OCI-LY7 (cell line): ENCODE results near the gene SLMAP. TPM values are rescaled to one million over a fixed set of nuclear protein-coding genes. Genes with fewer than 3 reads are reported as not detected.

Experiments
- Bru-seq: library from RNA; stranded (reverse); fragments of 400-500 nt; gene quantifications from one replicate; lab custom pipeline; 2021; lab: Mats Ljungman, UMichigan
- BruChase-seq, 2 experiments: library from RNA; stranded (reverse); fragments of 400-500 nt; gene quantifications; one replicate each; lab custom pipeline; 2021; lab: Mats Ljungman, UMichigan
- BruUV-seq: library from RNA; stranded (reverse); fragments of 400-500 nt; replicated peaks from 2 replicates; lab custom pipeline; 2021; lab: Mats Ljungman, UMichigan
- CTCF ChIA-PET: fragments of 300-600 bp; sonication (Branson Sonifier 250); formaldehyde crosslinking; loops from one replicate; lab custom pipeline; 2022; ENCODE audit warnings: antibody characterized with exemption; ENCODE audit not compliant: unreplicated experiment; lab: Charles Lee
- POLR2A ChIA-PET: fragments of 300-600 bp; sonication (Branson Sonifier 250); formaldehyde crosslinking; loops from one replicate; lab custom pipeline; 2022; ENCODE audit warnings: antibody characterized with exemption; lab: Charles Lee
- DNase-seq: peaks from one replicate; pipeline ENCODE4 v3.0.0-alpha.2; 2015; ENCODE audit warnings: low spot score
- H2AFZ ChIP-seq: fragments of 200-600 bp; sonication (generic), shearing (Covaris generic); 2 replicates; pipeline ENCODE4 v1.6.1; 2014; ENCODE audit warnings: mild to moderate bottlenecking, antibody characterized with exemption, low read length, moderate library complexity
- H3K27ac ChIP-seq: fragments of 200-600 bp; sonication (generic); 2 replicates; pipeline ENCODE4 v1.5.1; 2014; ENCODE audit warnings: mixed run types, low read depth, mild to moderate bottlenecking, moderate library complexity, low read length, inconsistent platforms; ENCODE audit not compliant: poor library complexity, severe bottlenecking
- H3K36me3 ChIP-seq: fragments of 200-600 bp; sonication (generic); 2 replicates; pipeline ENCODE4 v1.6.1; 2014; ENCODE audit warnings: mild to moderate bottlenecking, antibody characterized with exemption, low read length, moderate library complexity, mixed read lengths; ENCODE audit not compliant: insufficient read depth
- H3K4me1 ChIP-seq: fragments of 200-600 bp; sonication (generic); 2 replicates; pipeline ENCODE4 v1.5.1; 2014; ENCODE audit warnings: mild to moderate bottlenecking, low read length; ENCODE audit not compliant: insufficient read depth, poor library complexity, severe bottlenecking
- H3K4me2 ChIP-seq: fragments of 200-600 bp; sonication (generic); 2 replicates; pipeline ENCODE4 v1.6.1; 2014; ENCODE audit warnings: mild to moderate bottlenecking, low read length
- H3K4me3 ChIP-seq: fragments of 200-600 bp; sonication (generic); 2 replicates; pipeline ENCODE4 v1.5.1; 2014; ENCODE audit warnings: mild to moderate bottlenecking, low read depth, low read length; ENCODE audit not compliant: poor library complexity, severe bottlenecking
- H3K79me2 ChIP-seq: fragments of 200-600 bp; sonication (generic); 2 replicates; pipeline ENCODE4 v1.6.1; 2016; ENCODE audit warnings: low read depth, mild to moderate bottlenecking, low read length, moderate library complexity, mixed read lengths; ENCODE audit not compliant: insufficient read depth
- H3K9me2 ChIP-seq: fragments of 200-600 bp; sonication (generic); 2 replicates; pipeline ENCODE4 v1.6.1; 2016; ENCODE audit warnings: mild to moderate bottlenecking, low read length, mixed read lengths; ENCODE audit not compliant: insufficient read depth
- H3K9me3 ChIP-seq: fragments of 200-600 bp; sonication (generic); 2 replicates; pipeline ENCODE4 v1.6.1; 2014; ENCODE audit warnings: mild to moderate bottlenecking, mixed run types, low read length, mixed read lengths
- H4K20me1 ChIP-seq: fragments of 200-600 bp; sonication (generic); 2 replicates; pipeline ENCODE4 v1.6.1; 2014; ENCODE audit warnings: mild to moderate bottlenecking, antibody characterized with exemption, low read length, moderate library complexity, mixed read lengths; ENCODE audit not compliant: insufficient read depth
- CTCF ChIP-seq: fragments of 200-600 bp; sonication (generic); conservative IDR thresholded peaks from 2 replicates; pipeline ENCODE4 v1.5.1; 2014; ENCODE audit warnings: mild to moderate bottlenecking, antibody characterized with exemption, low read length, moderate library complexity, mixed read lengths
- EZH2phosphoT487 ChIP-seq: fragments of 200-600 bp; sonication (generic); IDR thresholded peaks from 2 replicates; pipeline ENCODE4 v1.6.1; 2018; ENCODE audit warnings: low read depth, borderline replicate concordance, mild to moderate bottlenecking, mixed run types, antibody characterized with exemption, low read length, moderate library complexity, mixed read lengths
- intact Hi-C: fragments of 100-400 bp; cut with micrococcal nuclease; formaldehyde crosslinking; loops from one replicate; pipeline ENCODE4 v1.10.0; 2022; ENCODE audit not compliant: unreplicated experiment
- long read RNA-seq: library from polyadenylated mRNA; stranded (forward); transcript quantifications from one replicate; pipeline ENCODE4 v2.0.0, GENCODE V29; 2022
- total RNA-seq, 2 experiments: library from RNA; depleted of rRNA in 1 of 2; stranded (reverse); fragments of >200 nt in 1 of 2; shearing (Covaris generic) in 1 of 2; gene quantifications; 2 replicates each; pipeline ENCODE4 v1.2.3, GENCODE V29; 2014 to 2022

Gene SLMAP
- 39.1 and 41.6 TPM in 2 replicates for total RNA-seq (2014; rRNA removed; shearing (Covaris generic))
- total RNA-seq (2022) = 68.4 and 71.3 TPM in 2 replicates
- percentile 85 among the genes with signal in this experiment for Bru-seq, nascent RNA
- percentile 82 among the genes with signal in this experiment for BruChase-seq, experiment 1, labeled RNA remaining after a 6-hour chase
- BruChase-seq, experiment 2, labeled RNA remaining after a 2-hour chase = percentile 80 among the genes with signal in this experiment
- long read RNA-seq, partial matches to known transcripts = 14 of 92 reads
- long read RNA-seq, other reads (novel, unspliced or antisense) = 78 of 92 reads

- Histone ChIP-seq H3K4me1 (peaks cover 35% of the 10 kb centered on the region), H2AFZ (peak within 1 kb of the TSS; percentile 100), H3K4me2 (peak within 1 kb of the TSS; percentile 89), H3K9me2 (no peaks in the 10 kb centered on the region), H4K20me1 (peaks cover 21% of the 10 kb centered on the region; the same call in 1 of the 2 replicates), H3K36me3 (peaks cover 39% of the 10 kb centered on the region), H3K27ac (peak within 1 kb of the TSS; percentile 64), H3K9me3 (no peaks in the 10 kb centered on the region), H3K4me3 (peak within 1 kb of the TSS; percentile 80), H3K79me2 (peaks cover 45% of the 10 kb centered on the region)
- TF ChIP-seq EZH2phosphoT487 (no peak), CTCF (no peak)
- DNase-seq = peak; percentile 97
- TSS peak; percentile 67 for BruUV-seq
- POLR2A ChIA-PET = interaction anchor here (0.6 to 1.2 kb wide), 5 partner anchors 12 to 742 kb away, joined by 3 to 4 read pairs (median 3); no protein-coding TSS in a partner anchor
- intact Hi-C loops = loop anchor here (1.0 to 5.0 kb wide), 3 partner anchors 64 to 199 kb away; partner anchors contain the start of genes ARF4 and PDE12
- CTCF ChIA-PET = no interaction called here
Measured at GRCh38 chr3:57755741-57756527, at the start of gene SLMAP. TSS of gene SLMAP (plus strand) at chr3:57756309. CDS start at chr3:57757652, 1,343 bp downstream.

- Histone ChIP-seq H3K4me2 (no peak overlapping the region), H4K20me1 (no peaks in the 10 kb centered on the region), H3K27ac (no peak overlapping the region), H3K9me3 (no peaks in the 10 kb centered on the region), H3K36me3 (no peaks in the 10 kb centered on the region), H3K9me2 (no peaks in the 10 kb centered on the region), H3K79me2 (no peaks in the 10 kb centered on the region), H2AFZ (no peak overlapping the region), H3K4me1 (no peaks in the 10 kb centered on the region), H3K4me3 (no peak overlapping the region)
- no peak for DNase-seq
- ChIA-PET POLR2A (interaction anchor here (0.9 kb wide), 1 partner anchor 16 kb away, joined by 3 read pairs; no protein-coding TSS in a partner anchor), CTCF (no interaction called here)
- no TSS peak for BruUV-seq
- intact Hi-C loops = no loop called here
- TF ChIP-seq EZH2phosphoT487 (no peak), CTCF (no peak)
Measured at GRCh38 chr3:57706462-57706861, 49.6 kb upstream of the SLMAP start.
